Kidney (tissue), 14 donors: Measurements from ENCODE around the gene NET1. TPM values are rescaled to one million over a fixed set of nuclear protein-coding genes. Genes with fewer than 3 reads are reported as not detected.

Source experiments
- DNase-seq, 5 donors: peaks; one replicate each; pipeline ENCODE4 v3.0.0-alpha.2; 2013 to 2020
- FAIRE-seq: peaks from 2 replicates; lab custom pipeline; 2012; peaks lifted over from hg19 to GRCh38; lab: Jason Lieb, UNC
- H3K27ac ChIP-seq, 2 donors: one replicate each; pipeline ENCODE4 v1.7.0; 2013; ENCODE audit warnings: low read depth in 2 of 2, low read length in 2 of 2, inconsistent platforms in 1 of 2
- H3K27me3 ChIP-seq: one replicate; pipeline ENCODE4 v1.7.1; 2013; ENCODE audit warnings: low read length, inconsistent platforms; ENCODE audit not compliant: control insufficient read depth, insufficient read depth
- H3K36me3 ChIP-seq, 3 donors: one replicate each; pipeline versions ENCODE4 v1.7.0 to v1.7.1; 2013; ENCODE audit warnings: low read length in 3 of 3, control low read depth in 1 of 3, inconsistent platforms in 1 of 3; ENCODE audit not compliant: insufficient read depth in 3 of 3, control insufficient read depth in 2 of 3
- H3K4me1 ChIP-seq, 3 donors: one replicate each; pipeline versions ENCODE4 v1.7.0 to v1.7.1; 2013; ENCODE audit warnings: low read length in 3 of 3, inconsistent platforms in 1 of 3, low read depth in 1 of 3; ENCODE audit not compliant: control insufficient read depth in 2 of 3, insufficient read depth in 2 of 3
- H3K4me3 ChIP-seq, 3 donors: one replicate each; pipeline versions ENCODE4 v1.7.0 to v1.8.1; 2013; ENCODE audit warnings: low read length in 3 of 3, control low read depth in 1 of 3, inconsistent platforms in 1 of 3
- H3K9ac ChIP-seq, 3 donors: one replicate each; pipeline versions ENCODE4 v1.7.0 to v1.7.1; 2013; ENCODE audit warnings: low read length in 3 of 3, control low read depth in 1 of 3, inconsistent platforms in 1 of 3
- H3K9me3 ChIP-seq, 3 donors: one replicate each; pipeline versions ENCODE4 v1.7.0 to v1.7.1; 2013; ENCODE audit warnings: low read length in 3 of 3, control low read depth in 1 of 3, inconsistent platforms in 1 of 3; ENCODE audit not compliant: control insufficient read depth in 2 of 3, insufficient read depth in 1 of 3
- intact Hi-C: fragments of 100-400 bp; cut with DNase I; formaldehyde crosslinking; loops from one replicate; pipeline ENCODE4 v1.11.1; 2022
- polyA plus RNA-seq: library from polyadenylated mRNA; stranded (reverse); fragments of 350-450 nt; fragmentation: Illumina TruSeq; extraction: RNeasy Lipid Tissue Mini Kit (QIAGEN cat#74804); gene quantifications from one replicate; pipeline ENCODE4 v1.2.3, GENCODE V29; 2014; ENCODE audit warnings: low read depth, low replicate concordance; ENCODE audit not compliant: insufficient read depth
- total RNA-seq: library from RNA; stranded (reverse); fragmentation: NEBNext Ultra II Directional; extraction: Animal tissue kit (Norgen Biotek cat#: 25700); gene quantifications from one replicate; pipeline ENCODE4 v1.2.1, GENCODE V29; 2021
- TF ChIP-seq, protein P1 (sequence below): IDR thresholded peaks from 3 replicates; pipeline ENCODE4 v1.5.1; 2012; ENCODE audit warnings: mild to moderate bottlenecking, moderate library complexity, borderline replicate concordance; ENCODE audit not compliant: insufficient read depth; ENCODE audit errors: extremely low read depth
- donor health status: control.
- donor health status: control.
- donor health status: control.
- donor health status: control.
- donor health status: control.
- donor health status: DM: yes; HTN: yes; CAD: no.
- donor health status: Normal renal cell carcinoma (clear cell type).

NET1 gene
- total and polyA plus RNA-seq, 2 donors from 2014 or later = 35.9 to 86.5 TPM

DNA sequence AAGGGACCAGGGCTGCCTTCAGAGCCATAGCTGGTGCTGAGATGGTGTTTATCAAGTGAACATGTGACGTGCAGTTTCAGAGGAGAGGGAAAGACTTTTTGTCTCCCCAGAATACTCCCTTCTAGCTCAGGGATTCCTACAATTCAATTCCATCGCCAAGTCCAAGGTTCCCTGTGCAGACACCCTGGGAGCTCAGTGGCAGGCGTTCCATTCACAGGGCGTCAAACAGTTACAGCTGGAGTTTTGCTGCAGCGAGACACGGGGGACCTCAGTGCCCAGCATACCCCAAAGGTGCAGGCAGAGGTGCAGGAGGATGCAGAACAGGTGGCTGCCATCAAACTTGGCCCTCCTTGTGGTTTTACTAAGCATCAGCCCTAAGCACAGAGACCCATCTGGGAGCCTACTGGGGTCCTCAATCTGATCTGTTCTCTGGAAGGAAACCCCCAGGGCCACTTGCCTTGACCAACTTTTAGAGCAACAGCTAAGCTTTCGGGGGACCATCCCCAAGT, 87.9 kb downstream of the NET1 start:
- TF ChIP-seq, protein P1, sequence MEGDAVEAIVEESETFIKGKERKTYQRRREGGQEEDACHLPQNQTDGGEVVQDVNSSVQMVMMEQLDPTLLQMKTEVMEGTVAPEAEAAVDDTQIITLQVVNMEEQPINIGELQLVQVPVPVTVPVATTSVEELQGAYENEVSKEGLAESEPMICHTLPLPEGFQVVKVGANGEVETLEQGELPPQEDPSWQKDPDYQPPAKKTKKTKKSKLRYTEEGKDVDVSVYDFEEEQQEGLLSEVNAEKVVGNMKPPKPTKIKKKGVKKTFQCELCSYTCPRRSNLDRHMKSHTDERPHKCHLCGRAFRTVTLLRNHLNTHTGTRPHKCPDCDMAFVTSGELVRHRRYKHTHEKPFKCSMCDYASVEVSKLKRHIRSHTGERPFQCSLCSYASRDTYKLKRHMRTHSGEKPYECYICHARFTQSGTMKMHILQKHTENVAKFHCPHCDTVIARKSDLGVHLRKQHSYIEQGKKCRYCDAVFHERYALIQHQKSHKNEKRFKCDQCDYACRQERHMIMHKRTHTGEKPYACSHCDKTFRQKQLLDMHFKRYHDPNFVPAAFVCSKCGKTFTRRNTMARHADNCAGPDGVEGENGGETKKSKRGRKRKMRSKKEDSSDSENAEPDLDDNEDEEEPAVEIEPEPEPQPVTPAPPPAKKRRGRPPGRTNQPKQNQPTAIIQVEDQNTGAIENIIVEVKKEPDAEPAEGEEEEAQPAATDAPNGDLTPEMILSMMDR = no peak
- no peak for FAIRE-seq
- DNase-seq = peak in 2 of 5 donors; percentile 15 to 20
- H3K27ac ChIP-seq = no peak overlapping the region
- no peaks in the 10 kb centered on the region for H3K27me3 ChIP-seq
- peaks cover 0 to 20% (median 6%) of the 10 kb centered on the region in 3 donors for H3K4me1 ChIP-seq
- intact Hi-C loops = no loop called here
- H3K9ac ChIP-seq = no peak overlapping the region
- H3K36me3 ChIP-seq = no peaks in the 10 kb centered on the region
- H3K4me3 ChIP-seq = no peak overlapping the region
- no peaks in the 10 kb centered on the region for H3K9me3 ChIP-seq

DNA sequence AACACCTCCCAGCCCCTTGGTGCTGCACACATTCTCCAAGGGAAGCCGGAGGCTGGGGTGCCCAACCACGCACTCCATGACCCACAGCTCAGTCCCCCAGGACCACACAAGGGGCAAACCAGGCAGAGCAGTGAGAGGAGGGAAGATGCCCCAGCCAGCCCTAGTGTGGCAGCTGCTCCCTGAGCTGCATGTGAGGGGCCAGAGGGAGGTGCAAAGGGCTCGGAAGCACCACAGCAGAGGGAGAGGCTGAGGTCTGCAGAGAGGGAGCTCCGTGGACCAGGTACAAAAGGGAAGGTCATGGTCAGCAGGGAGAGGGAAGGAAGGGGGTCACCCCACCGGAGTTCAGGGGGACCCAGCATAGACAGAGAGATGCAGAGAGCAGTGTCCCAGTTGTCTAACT, 88.6 kb downstream of the NET1 start:
- intact Hi-C loops = no loop called here
- Histone ChIP-seq H3K27ac (no peak overlapping the region), H3K9ac (no peak overlapping the region), H3K27me3 (no peaks in the 10 kb centered on the region), H3K36me3 (no peaks in the 10 kb centered on the region), H3K4me3 (no peak overlapping the region), H3K9me3 (no peaks in the 10 kb centered on the region), H3K4me1 (peaks cover 0 to 20% (median 6%) of the 10 kb centered on the region in 3 donors)
- TF ChIP-seq, protein P1 = no peak
- peak in 2 of 5 donors; percentile 30 to 35 for DNase-seq
- no peak for FAIRE-seq

DNA sequence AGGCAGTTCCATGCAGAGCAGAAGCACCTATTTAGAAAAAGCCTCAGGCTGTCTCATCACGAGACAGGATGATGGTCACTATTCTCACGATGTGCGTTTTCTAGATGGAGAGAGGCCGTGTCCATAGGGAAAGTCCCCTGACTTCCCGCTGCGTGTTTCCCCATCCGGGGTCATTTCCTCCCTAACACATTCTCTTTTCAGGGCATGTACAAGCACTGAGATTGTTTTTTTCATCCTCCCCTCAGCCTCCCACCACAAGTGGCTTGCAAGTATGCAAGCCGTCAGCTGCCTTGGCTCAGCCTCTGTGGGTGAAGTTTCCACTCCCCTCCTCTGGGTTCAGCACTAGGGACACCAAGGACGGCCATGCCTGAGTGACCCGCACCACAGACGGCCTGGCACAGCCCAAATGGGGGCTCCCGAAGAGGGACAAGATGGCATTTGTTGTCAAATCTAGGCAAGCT, 89.7 kb downstream of the NET1 start:
- DNase-seq = peak in 4 of 5 donors; percentile 44 to 73 (median 54)
- no peak for FAIRE-seq
- no peaks in the 10 kb centered on the region for H3K27me3 ChIP-seq
- no peak overlapping the region for H3K27ac ChIP-seq
- no peak overlapping the region for H3K9ac ChIP-seq
- no peaks in the 10 kb centered on the region for H3K9me3 ChIP-seq
- H3K4me1 ChIP-seq = peaks cover 0 to 20% (median 6%) of the 10 kb centered on the region in 3 donors
- intact Hi-C loops = no loop called here
- no peaks in the 10 kb centered on the region for H3K36me3 ChIP-seq
- H3K4me3 ChIP-seq = no peak overlapping the region
- TF ChIP-seq, protein P1 = no peak
